ENCODE measurements around the gene FAR2. TPM values are rescaled to one million over a fixed set of nuclear protein-coding genes. Genes with fewer than 3 reads are reported as not detected.

The FAR2 gene
- total and polyA plus RNA-seq, 4 donors = 1.9 to 12.2 (median 9.9) TPM

GRCh38 chr12:29230800-29231560 is 81.9 kb downstream of the FAR2 start:
- no peak for DNase-seq
- WGBS, 2 donors = 84 to 88% methylated on average over 2 of the region's 2 CpGs
- intact Hi-C loops (cut with DNase I) = no loop called here

GRCh38 chr12:29232086-29232485 is 83.0 kb downstream of the FAR2 start:
- Histone ChIP-seq H3K27me3 (ENCODE audit: control insufficient read depth in 1 of 2, insufficient read depth in 2 of 2, low read length in 1 of 2) (no peaks in the 10 kb centered on the region), H3K4me3 (ENCODE audit: low read length in 2 of 2) (no peak overlapping the region), H3K4me1 (ENCODE audit: control insufficient read depth in 1 of 2, insufficient read depth in 2 of 2, low read length in 2 of 2) (no peaks in the 10 kb centered on the region), H3K36me3 (ENCODE audit: control insufficient read depth in 1 of 2, insufficient read depth in 2 of 2, low read length in 1 of 2) (no peaks in the 10 kb centered on the region), H3K9me3 (ENCODE audit: control insufficient read depth, low read length) (no peaks in the 10 kb centered on the region), H3K27ac (ENCODE audit: low read depth in 1 of 2, low read length in 2 of 2) (no peak overlapping the region)
- WGBS, 2 donors = 91 to 92% methylated on average over 3 of the region's 3 CpGs
- no peak for DNase-seq
- no peak for ATAC-seq (ENCODE audit: low FRiP score)
- intact Hi-C loops (cut with DNase I) = no loop called here

More at GRCh38 chr12:29230800-29231560, 81.9 kb downstream of the FAR2 start:
- Histone ChIP-seq H3K27ac (ENCODE audit: low read depth in 1 of 2, low read length in 2 of 2) (no peak overlapping the region), H3K9me3 (ENCODE audit: control insufficient read depth, low read length) (no peaks in the 10 kb centered on the region), H3K4me1 (ENCODE audit: control insufficient read depth in 1 of 2, insufficient read depth in 2 of 2, low read length in 2 of 2) (no peaks in the 10 kb centered on the region), H3K36me3 (ENCODE audit: control insufficient read depth in 1 of 2, insufficient read depth in 2 of 2, low read length in 1 of 2) (no peaks in the 10 kb centered on the region), H3K27me3 (ENCODE audit: control insufficient read depth in 1 of 2, insufficient read depth in 2 of 2, low read length in 1 of 2) (no peaks in the 10 kb centered on the region), H3K4me3 (ENCODE audit: low read length in 2 of 2) (no peak overlapping the region)
- no peak for ATAC-seq (ENCODE audit: low FRiP score)

GRCh38 chr12:29234552-29234951 is 85.5 kb downstream of the FAR2 start:
- WGBS, 2 donors = 85 to 94% methylated on average over 2 of the region's 2 CpGs
- Histone ChIP-seq H3K27me3 (ENCODE audit: control insufficient read depth in 1 of 2, insufficient read depth in 2 of 2, low read length in 1 of 2) (no peaks in the 10 kb centered on the region), H3K27ac (ENCODE audit: low read depth in 1 of 2, low read length in 2 of 2) (no peak overlapping the region), H3K9me3 (ENCODE audit: control insufficient read depth, low read length) (no peaks in the 10 kb centered on the region), H3K36me3 (ENCODE audit: control insufficient read depth in 1 of 2, insufficient read depth in 2 of 2, low read length in 1 of 2) (no peaks in the 10 kb centered on the region), H3K4me1 (ENCODE audit: control insufficient read depth in 1 of 2, insufficient read depth in 2 of 2, low read length in 2 of 2) (no peaks in the 10 kb centered on the region), H3K4me3 (ENCODE audit: low read length in 2 of 2) (no peak overlapping the region)
- no peak for DNase-seq
- ATAC-seq (ENCODE audit: low FRiP score) = no peak
- intact Hi-C loops (cut with DNase I) = no loop called here

- H3K27ac ChIP-seq (ENCODE audit: low read depth in 1 of 2, low read length in 2 of 2) = no peak overlapping the region
- no peak overlapping the region for H3K4me3 ChIP-seq (ENCODE audit: low read length in 2 of 2)
- no peaks in the 10 kb centered on the region for H3K9me3 ChIP-seq (ENCODE audit: control insufficient read depth, low read length)
- no peaks in the 10 kb centered on the region for H3K36me3 ChIP-seq (ENCODE audit: control insufficient read depth in 1 of 2, insufficient read depth in 2 of 2, low read length in 1 of 2)
- no peaks in the 10 kb centered on the region for H3K4me1 ChIP-seq (ENCODE audit: control insufficient read depth in 1 of 2, insufficient read depth in 2 of 2, low read length in 2 of 2)
- DNase-seq (no peak), ATAC-seq (ENCODE audit: low FRiP score) (no peak)
- WGBS, 2 donors = 63 to 75% methylated on average over 2 of the region's 2 CpGs
- no peaks in the 10 kb centered on the region for H3K27me3 ChIP-seq (ENCODE audit: control insufficient read depth in 1 of 2, insufficient read depth in 2 of 2, low read length in 1 of 2)
- intact Hi-C loops (cut with DNase I) = no loop called here
Measured at GRCh38 chr12:29234965-29235626, 86.0 kb downstream of the FAR2 start.

DNA sequence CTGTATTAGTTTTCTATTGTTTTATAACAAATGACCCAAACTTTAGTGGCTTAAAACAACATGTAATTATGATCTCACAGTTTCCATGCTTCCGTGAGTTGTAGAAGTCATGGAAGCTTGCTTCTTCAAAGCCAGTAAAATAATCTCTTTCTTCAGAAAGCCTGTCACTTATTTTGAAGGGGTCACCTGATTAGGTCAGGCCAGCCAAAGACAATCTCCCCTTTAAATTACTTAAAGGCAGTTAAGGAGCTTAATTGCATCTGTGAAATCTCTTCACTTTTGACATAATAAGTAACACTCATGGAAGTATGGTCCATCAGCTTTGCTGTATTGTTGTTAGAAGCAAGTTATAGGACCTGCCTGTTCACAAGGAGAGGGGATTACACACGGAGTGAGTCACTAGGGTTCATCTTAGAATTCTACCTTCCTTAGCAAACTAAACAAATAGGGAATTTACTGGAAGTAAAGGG is 89.8 kb downstream of the FAR2 start:
- H3K9me3 ChIP-seq (ENCODE audit: control insufficient read depth, low read length) = no peaks in the 10 kb centered on the region
- ATAC-seq (ENCODE audit: low FRiP score) (no peak), DNase-seq (no peak)
- no peak overlapping the region for H3K27ac ChIP-seq (ENCODE audit: low read depth in 1 of 2, low read length in 2 of 2)
- H3K4me3 ChIP-seq (ENCODE audit: low read length in 2 of 2) = no peak overlapping the region
- WGBS, 2 donors = 78 to 82% methylated on average over 2 of the region's 2 CpGs
- no peaks in the 10 kb centered on the region for H3K36me3 ChIP-seq (ENCODE audit: control insufficient read depth in 1 of 2, insufficient read depth in 2 of 2, low read length in 1 of 2)
- intact Hi-C loops (cut with DNase I) = no loop called here
- H3K4me1 ChIP-seq (ENCODE audit: control insufficient read depth in 1 of 2, insufficient read depth in 2 of 2, low read length in 2 of 2) = no peaks in the 10 kb centered on the region
- no peaks in the 10 kb centered on the region for H3K27me3 ChIP-seq (ENCODE audit: control insufficient read depth in 1 of 2, insufficient read depth in 2 of 2, low read length in 1 of 2)

DNA sequence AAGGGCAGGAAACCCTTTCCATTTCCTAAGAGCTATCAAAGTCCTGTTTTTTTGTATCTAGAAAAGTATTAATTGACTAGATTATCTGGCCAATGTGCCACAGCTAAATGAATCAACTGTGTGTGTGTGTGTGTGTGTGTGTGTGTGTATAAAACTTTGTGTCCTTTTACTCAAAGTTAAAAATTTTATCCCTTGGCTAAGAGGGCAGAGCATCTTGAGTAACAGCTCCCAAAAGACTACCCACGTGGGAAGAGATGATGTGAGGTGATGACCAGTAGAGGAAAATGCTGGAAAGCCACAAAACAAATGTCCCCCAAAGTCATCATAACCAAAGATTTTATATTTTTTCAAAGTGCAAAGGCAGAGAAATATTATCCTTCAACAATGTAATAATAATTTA is 90.3 kb downstream of the FAR2 start:
- no peak for DNase-seq

DNA sequence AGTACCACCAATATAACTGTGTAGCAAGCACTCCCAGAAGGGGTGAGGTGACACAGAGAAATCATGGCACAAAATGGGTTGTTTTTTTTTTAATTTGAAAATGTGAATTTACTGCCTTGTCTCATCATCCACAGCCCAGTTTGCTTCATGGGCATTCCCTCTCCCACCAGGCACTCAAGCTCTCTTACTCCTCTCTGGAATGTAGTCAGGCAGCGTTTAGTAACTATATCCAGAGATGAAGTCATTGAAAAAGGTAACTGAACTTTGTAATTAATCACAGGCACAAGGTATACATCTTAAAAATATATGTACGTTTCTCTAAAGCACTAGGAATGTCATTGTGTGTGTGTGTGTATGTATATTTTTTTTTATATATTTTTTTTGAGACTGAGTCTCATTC is 91.4 kb downstream of the FAR2 start:
- Histone ChIP-seq H3K27ac (ENCODE audit: low read depth in 1 of 2, low read length in 2 of 2) (no peak overlapping the region), H3K4me1 (ENCODE audit: control insufficient read depth in 1 of 2, insufficient read depth in 2 of 2, low read length in 2 of 2) (no peaks in the 10 kb centered on the region), H3K36me3 (ENCODE audit: control insufficient read depth in 1 of 2, insufficient read depth in 2 of 2, low read length in 1 of 2) (no peaks in the 10 kb centered on the region), H3K9me3 (ENCODE audit: control insufficient read depth, low read length) (no peaks in the 10 kb centered on the region), H3K4me3 (ENCODE audit: low read length in 2 of 2) (no peak overlapping the region), H3K27me3 (ENCODE audit: control insufficient read depth in 1 of 2, insufficient read depth in 2 of 2, low read length in 1 of 2) (no peaks in the 10 kb centered on the region)
- 76 to 86% methylated on average over 2 of the region's 2 CpGs for WGBS, 2 donors
- no peak for DNase-seq
- ATAC-seq (ENCODE audit: low FRiP score) = no peak
- intact Hi-C loops (cut with DNase I) = no loop called here

More for the DNA sequence above, 90.3 kb downstream of the FAR2 start:
- Histone ChIP-seq H3K9me3 (ENCODE audit: control insufficient read depth, low read length) (no peaks in the 10 kb centered on the region), H3K4me3 (ENCODE audit: low read length in 2 of 2) (no peak overlapping the region), H3K27me3 (ENCODE audit: control insufficient read depth in 1 of 2, insufficient read depth in 2 of 2, low read length in 1 of 2) (no peaks in the 10 kb centered on the region), H3K27ac (ENCODE audit: low read depth in 1 of 2, low read length in 2 of 2) (no peak overlapping the region), H3K4me1 (ENCODE audit: control insufficient read depth in 1 of 2, insufficient read depth in 2 of 2, low read length in 2 of 2) (no peaks in the 10 kb centered on the region), H3K36me3 (ENCODE audit: control insufficient read depth in 1 of 2, insufficient read depth in 2 of 2, low read length in 1 of 2) (no peaks in the 10 kb centered on the region)
- intact Hi-C loops (cut with DNase I) = no loop called here
- 88 to 89% methylated on average over 1 of the region's 1 CpG for WGBS, 2 donors
- ATAC-seq (ENCODE audit: low FRiP score) = no peak

DNA sequence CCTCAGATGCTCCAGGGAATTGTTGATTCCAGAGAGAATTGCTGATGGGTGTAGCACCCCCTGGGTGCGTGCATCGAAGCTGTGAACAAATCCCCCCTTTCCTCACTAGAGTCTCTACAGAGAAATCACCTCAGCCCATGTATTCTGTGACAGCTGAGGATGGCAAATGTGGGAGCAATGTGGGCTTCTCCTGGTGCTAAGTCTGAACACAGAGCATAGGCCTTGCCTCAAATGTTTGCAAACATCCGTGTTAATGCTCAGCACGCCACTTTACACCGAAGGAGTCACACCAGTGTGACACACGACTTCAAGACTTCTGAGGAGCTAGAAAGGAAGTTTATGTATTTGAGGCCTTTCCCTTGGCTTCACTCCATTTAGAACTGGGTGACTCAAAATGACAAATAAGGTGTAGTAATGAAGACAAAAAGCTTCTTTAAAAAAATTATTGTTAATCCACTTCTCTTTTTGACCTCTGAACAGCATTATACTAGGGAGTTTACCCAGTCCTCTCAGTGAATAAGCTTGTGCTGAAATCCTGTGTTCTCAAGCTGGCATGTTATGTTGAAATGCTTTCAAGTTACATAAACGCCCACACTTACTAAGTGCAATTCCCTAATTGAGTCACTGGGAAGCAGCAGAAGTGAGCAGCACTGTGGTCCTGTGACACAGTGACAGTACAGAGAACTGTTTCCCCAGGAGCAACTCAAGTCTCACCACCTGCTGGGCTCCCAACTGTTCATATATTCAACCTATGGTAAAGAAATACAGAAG is 92.9 kb downstream of the FAR2 start:
- H3K9me3 ChIP-seq (ENCODE audit: control insufficient read depth, low read length) = no peaks in the 10 kb centered on the region
- H3K36me3 ChIP-seq (ENCODE audit: control insufficient read depth in 1 of 2, insufficient read depth in 2 of 2, low read length in 1 of 2) = no peaks in the 10 kb centered on the region
- WGBS, 2 donors = 27 to 31% methylated on average over 7 of the region's 7 CpGs
- DNase-seq (peak in 1 of 2 donors; percentile 48), ATAC-seq (ENCODE audit: low FRiP score) (peak; percentile 90)
- H3K4me3 ChIP-seq (ENCODE audit: low read length in 2 of 2) = no peak overlapping the region
- H3K4me1 ChIP-seq (ENCODE audit: control insufficient read depth in 1 of 2, insufficient read depth in 2 of 2, low read length in 2 of 2) = no peaks in the 10 kb centered on the region
- no peaks in the 10 kb centered on the region for H3K27me3 ChIP-seq (ENCODE audit: control insufficient read depth in 1 of 2, insufficient read depth in 2 of 2, low read length in 1 of 2)
- no peak overlapping the region for H3K27ac ChIP-seq (ENCODE audit: low read depth in 1 of 2, low read length in 2 of 2)
- intact Hi-C loops (cut with DNase I) = no loop called here
